Panc1 (cell line): ENCODE data around the gene ABCB1. TPM values are rescaled to one million over a fixed set of nuclear protein-coding genes. Genes with fewer than 3 reads are reported as not detected.

Source experiments
- ATAC-seq: fragments of 200-7000 bp; cut with Tn5 transposase; 2 replicates; pipeline ENCODE4 v1.9.1; 2020; ENCODE audit warnings: mild to moderate bottlenecking, moderate library complexity
- BruUV-seq: library from RNA; stranded (reverse); fragments of 400-500 nt; replicated peaks from 2 replicates; lab custom pipeline; 2021; lab: Mats Ljungman, UMichigan
- CTCF ChIA-PET: fragments of 300-600 bp; sonication (Branson Sonifier 250); formaldehyde crosslinking; loops from one replicate; lab custom pipeline; 2022; ENCODE audit warnings: antibody characterized with exemption; lab: Charles Lee
- POLR2A ChIA-PET: fragments of 300-600 bp; sonication (Branson Sonifier 250); formaldehyde crosslinking; loops from one replicate; lab custom pipeline; 2022; ENCODE audit warnings: antibody characterized with exemption; lab: Charles Lee
- DNase-seq: peaks from one replicate; pipeline ENCODE4 v3.0.0-alpha.2; 2010; ENCODE audit warnings: low read depth, low spot score
- H3K27ac ChIP-seq: 2 replicates; pipeline ENCODE4 v1.5.1; 2011; ENCODE audit warnings: mild to moderate bottlenecking, low read length, inconsistent platforms
- H3K27me3 ChIP-seq: fragments of 200-500 bp; sonication (Bioruptor generic); 2 replicates; pipeline ENCODE4 v1.6.0; 2014; ENCODE audit warnings: low read length, inconsistent platforms; ENCODE audit not compliant: control insufficient read depth, insufficient read depth
- H3K36me3 ChIP-seq: fragments of 200-500 bp; sonication (Bioruptor generic); 2 replicates; pipeline ENCODE4 v1.5.1; 2014; ENCODE audit warnings: inconsistent platforms, mild to moderate bottlenecking, low read length, moderate library complexity; ENCODE audit not compliant: control insufficient read depth, insufficient read depth
- H3K4me1 ChIP-seq: 2 replicates; pipeline ENCODE4 v1.5.1; 2011; ENCODE audit warnings: inconsistent platforms, mild to moderate bottlenecking, low read length, moderate library complexity; ENCODE audit not compliant: control insufficient read depth, insufficient read depth
- H3K4me3 ChIP-seq, 2 experiments: 2 replicates each; pipeline ENCODE4 v1.5.1; 2011 to 2012; ENCODE audit warnings: low read depth in 2 of 2, low read length in 2 of 2, mild to moderate bottlenecking in 2 of 2, inconsistent platforms in 1 of 2, moderate library complexity in 1 of 2
- H3K9me3 ChIP-seq: fragments of 200-500 bp; sonication (Bioruptor generic); 2 replicates; pipeline ENCODE4 v1.5.1; 2014; ENCODE audit warnings: low read depth, mild to moderate bottlenecking, inconsistent platforms, low read length, moderate library complexity; ENCODE audit not compliant: control insufficient read depth, insufficient read depth
- CTCF ChIP-seq: fragments of 450-650 bp; IDR thresholded peaks from 2 replicates; pipeline ENCODE4 v1.5.1; 2017; ENCODE audit warnings: mild to moderate bottlenecking
- POLR2AphosphoS5 ChIP-seq: IDR thresholded peaks from 2 replicates; pipeline ENCODE4 v1.6.1; 2012; ENCODE audit warnings: mild to moderate bottlenecking, low read depth, low read length, moderate library complexity
- SIN3A ChIP-seq: IDR thresholded peaks from 2 replicates; pipeline ENCODE4 v1.6.1; 2012; ENCODE audit warnings: low read depth, mild to moderate bottlenecking, low read length, moderate library complexity, borderline replicate concordance; ENCODE audit not compliant: insufficient read depth
- TCF7L2 ChIP-seq: IDR thresholded peaks from 2 replicates; pipeline ENCODE4 v1.6.1; 2011; ENCODE audit warnings: mild to moderate bottlenecking, low read depth, low read length, inconsistent platforms
- in situ Hi-C: cut with HindIII; loops from 2 replicates; pipeline ENCODE4 v1.10.0; 2016; ENCODE audit warnings: low sequenced_read_pairs, low pct_unique_long_range_greater_than_20kb
- intact Hi-C: fragments of 100-400 bp; cut with micrococcal nuclease; formaldehyde crosslinking; loops from one replicate; pipeline ENCODE4 v1.10.0; 2022; ENCODE audit not compliant: unreplicated experiment
- total RNA-seq: library from RNA; stranded (reverse); gene quantifications from one replicate; pipeline ENCODE4 v1.2.1, GENCODE V29; 2021; ENCODE audit not compliant: unreplicated experiment
- TF ChIP-seq, protein P1 (sequence below), 2 experiments: IDR thresholded peaks; 2 replicates each; pipeline ENCODE4 v1.6.1; 2011 to 2012; ENCODE audit warnings: low read depth in 2 of 2, control low read depth in 1 of 2, low read length in 1 of 2, mild to moderate bottlenecking in 1 of 2, moderate library complexity in 1 of 2; ENCODE audit not compliant: insufficient read depth in 1 of 2

ABCB1 gene
- total RNA-seq, 1 experiment from 2014 or later, result 0.67 TPM

DNA sequence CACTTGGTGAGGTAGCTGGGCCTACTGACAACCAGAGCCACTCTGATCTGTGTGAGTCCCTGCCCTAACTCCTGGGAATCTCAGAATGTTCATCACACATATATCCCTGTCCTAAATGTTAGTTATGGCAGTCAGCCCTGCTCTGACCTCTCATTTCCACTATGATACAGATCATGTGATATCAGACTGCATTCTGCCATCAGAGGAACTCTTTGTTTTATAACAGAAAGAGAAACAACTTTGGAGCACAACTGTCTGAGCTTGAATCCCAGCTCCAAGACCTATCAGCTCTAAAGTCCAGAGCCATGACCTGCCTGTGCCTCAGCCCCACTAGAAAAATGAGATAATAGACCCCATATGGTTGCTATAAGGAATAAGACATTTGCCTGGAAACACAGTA, 70.6 kb downstream of the ABCB1 start:
- no peak for TF ChIP-seq CTCF
- TF ChIP-seq SIN3A, result no peak
- TF ChIP-seq, protein P1, sequence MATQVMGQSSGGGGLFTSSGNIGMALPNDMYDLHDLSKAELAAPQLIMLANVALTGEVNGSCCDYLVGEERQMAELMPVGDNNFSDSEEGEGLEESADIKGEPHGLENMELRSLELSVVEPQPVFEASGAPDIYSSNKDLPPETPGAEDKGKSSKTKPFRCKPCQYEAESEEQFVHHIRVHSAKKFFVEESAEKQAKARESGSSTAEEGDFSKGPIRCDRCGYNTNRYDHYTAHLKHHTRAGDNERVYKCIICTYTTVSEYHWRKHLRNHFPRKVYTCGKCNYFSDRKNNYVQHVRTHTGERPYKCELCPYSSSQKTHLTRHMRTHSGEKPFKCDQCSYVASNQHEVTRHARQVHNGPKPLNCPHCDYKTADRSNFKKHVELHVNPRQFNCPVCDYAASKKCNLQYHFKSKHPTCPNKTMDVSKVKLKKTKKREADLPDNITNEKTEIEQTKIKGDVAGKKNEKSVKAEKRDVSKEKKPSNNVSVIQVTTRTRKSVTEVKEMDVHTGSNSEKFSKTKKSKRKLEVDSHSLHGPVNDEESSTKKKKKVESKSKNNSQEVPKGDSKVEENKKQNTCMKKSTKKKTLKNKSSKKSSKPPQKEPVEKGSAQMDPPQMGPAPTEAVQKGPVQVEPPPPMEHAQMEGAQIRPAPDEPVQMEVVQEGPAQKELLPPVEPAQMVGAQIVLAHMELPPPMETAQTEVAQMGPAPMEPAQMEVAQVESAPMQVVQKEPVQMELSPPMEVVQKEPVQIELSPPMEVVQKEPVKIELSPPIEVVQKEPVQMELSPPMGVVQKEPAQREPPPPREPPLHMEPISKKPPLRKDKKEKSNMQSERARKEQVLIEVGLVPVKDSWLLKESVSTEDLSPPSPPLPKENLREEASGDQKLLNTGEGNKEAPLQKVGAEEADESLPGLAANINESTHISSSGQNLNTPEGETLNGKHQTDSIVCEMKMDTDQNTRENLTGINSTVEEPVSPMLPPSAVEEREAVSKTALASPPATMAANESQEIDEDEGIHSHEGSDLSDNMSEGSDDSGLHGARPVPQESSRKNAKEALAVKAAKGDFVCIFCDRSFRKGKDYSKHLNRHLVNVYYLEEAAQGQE (IDR thresholded peaks at IDR 0.05; ENCODE audit: insufficient read depth in 1 of 2, low read depth in 2 of 2, low read length in 1 of 2), result no peak
- TF ChIP-seq POLR2AphosphoS5, result no peak
- no peak for TF ChIP-seq TCF7L2
- intact Hi-C loops (no loop called here), in situ Hi-C loops (no loop called here)
- no TSS peak for BruUV-seq
- ATAC-seq (no peak), DNase-seq (no peak)
- H3K36me3 ChIP-seq, result no peaks in the 10 kb centered on the region
- H3K27me3 ChIP-seq, result no peaks in the 10 kb centered on the region
- ChIA-PET POLR2A (no interaction called here), CTCF (no interaction called here)
- no peak overlapping the region for H3K27ac ChIP-seq
- H3K9me3 ChIP-seq, result no peaks in the 10 kb centered on the region
- no peak overlapping the region for H3K4me3 ChIP-seq
- H3K4me1 ChIP-seq, result no peaks in the 10 kb centered on the region

- Histone ChIP-seq H3K4me1 (no peaks in the 10 kb centered on the region), H3K27me3 (no peaks in the 10 kb centered on the region), H3K9me3 (no peaks in the 10 kb centered on the region), H3K36me3 (no peaks in the 10 kb centered on the region), H3K4me3 (no peak overlapping the region), H3K27ac (no peak overlapping the region)
- DNase-seq, result no peak
- ChIA-PET POLR2A (no interaction called here), CTCF (no interaction called here)
- in situ Hi-C loops (no loop called here), intact Hi-C loops (no loop called here)
- no TSS peak for BruUV-seq
- ATAC-seq, result no peak
- no peak for TF ChIP-seq POLR2AphosphoS5
- TF ChIP-seq SIN3A, result no peak
- no peak for TF ChIP-seq CTCF
- TF ChIP-seq, protein P1 (IDR thresholded peaks at IDR 0.05; ENCODE audit: insufficient read depth in 1 of 2, low read depth in 2 of 2, low read length in 1 of 2), result no peak
- no peak for TF ChIP-seq TCF7L2
Observed at GRCh38 chr7:87528730-87529129, 72.0 kb downstream of the ABCB1 start.
